ENCODE data around the gene CCDC124.

Gene CCDC124

DNA sequence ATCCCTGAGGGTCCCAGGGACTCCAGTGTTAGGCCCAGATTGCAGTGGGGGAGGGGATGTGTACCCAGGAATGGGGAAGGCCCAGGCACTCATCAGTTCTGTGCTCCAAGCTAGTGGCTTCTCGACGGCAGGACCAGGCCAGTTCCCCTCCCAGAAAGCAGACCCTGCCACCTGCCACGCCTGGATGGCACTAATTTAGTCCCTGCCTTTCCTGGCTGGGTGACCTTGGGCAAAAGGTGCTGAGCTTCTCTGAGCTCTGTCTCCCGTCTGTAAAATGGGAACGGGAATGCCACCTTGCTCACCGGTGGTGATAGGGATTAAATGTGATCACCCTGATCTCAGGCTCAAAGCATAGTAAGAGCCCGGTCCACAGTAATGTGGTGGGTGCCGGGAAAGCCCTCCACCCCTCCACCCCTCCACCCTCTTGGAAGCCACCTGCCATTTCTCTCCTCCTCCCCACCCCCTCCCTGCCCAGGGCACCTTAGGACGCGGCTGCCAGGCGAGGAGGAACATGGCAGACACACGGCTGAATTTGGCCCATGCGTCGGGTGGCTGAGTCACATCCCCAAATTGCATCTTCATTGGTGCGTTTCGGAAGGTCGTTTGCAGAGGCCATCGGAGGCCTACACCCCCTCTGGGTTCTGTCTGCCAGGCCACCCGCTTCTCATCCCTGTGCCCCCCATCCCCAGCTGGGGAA is 36.4 kb downstream of the CCDC124 start:
- H3K23ac ChIP-seq (ENCODE audit: low read length): no peak overlapping the region
- no peak overlapping the region for H2AK5ac ChIP-seq (ENCODE audit: low read length)
- no peak overlapping the region for H2BK5ac ChIP-seq (ENCODE audit: low read length)
- no peak overlapping the region for H3K4ac ChIP-seq (ENCODE audit: low read depth, low read length)
- H3K4me3 ChIP-seq (ENCODE audit: low read length): no peak overlapping the region
- no peaks in the 10 kb centered on the region for H3K79me1 ChIP-seq (ENCODE audit: low read length)
- H3K56ac ChIP-seq (ENCODE audit: low read length): no peak overlapping the region
- no peak overlapping the region for H3K9ac ChIP-seq (ENCODE audit: low read length)
- no peaks in the 10 kb centered on the region for H3K27me3 ChIP-seq (ENCODE audit: insufficient read depth, low read length, poor library complexity)
- H3K4me2 ChIP-seq (ENCODE audit: low read length): no peak overlapping the region
- no CpG with 5 or more reads among the region's 19 CpGs for WGBS (ENCODE audit: extremely low coverage, insufficient coverage, low lambda C conversion rate)
- H4K5ac ChIP-seq (ENCODE audit: low read length): no peak overlapping the region
- no peak overlapping the region for H3K27ac ChIP-seq (ENCODE audit: low read depth, low read length)
- no peaks in the 10 kb centered on the region for H3K4me1 ChIP-seq (ENCODE audit: control insufficient read depth, low read depth, low read length)
- no peak for DNase-seq
- no peaks in the 10 kb centered on the region for H3K79me2 ChIP-seq (ENCODE audit: control insufficient read depth, insufficient read depth, low read length)
- no peak overlapping the region for H3K18ac ChIP-seq (ENCODE audit: low read length)
- no peaks in the 10 kb centered on the region for H3K36me3 ChIP-seq (ENCODE audit: control insufficient read depth, insufficient read depth, low read length)
- H2BK120ac ChIP-seq (ENCODE audit: low read depth, low read length): no peak overlapping the region
- H4K8ac ChIP-seq (ENCODE audit: low read depth, low read length): no peak overlapping the region
- no peak overlapping the region for H2BK15ac ChIP-seq (replicated peaks; ENCODE audit: low read depth)

DNA sequence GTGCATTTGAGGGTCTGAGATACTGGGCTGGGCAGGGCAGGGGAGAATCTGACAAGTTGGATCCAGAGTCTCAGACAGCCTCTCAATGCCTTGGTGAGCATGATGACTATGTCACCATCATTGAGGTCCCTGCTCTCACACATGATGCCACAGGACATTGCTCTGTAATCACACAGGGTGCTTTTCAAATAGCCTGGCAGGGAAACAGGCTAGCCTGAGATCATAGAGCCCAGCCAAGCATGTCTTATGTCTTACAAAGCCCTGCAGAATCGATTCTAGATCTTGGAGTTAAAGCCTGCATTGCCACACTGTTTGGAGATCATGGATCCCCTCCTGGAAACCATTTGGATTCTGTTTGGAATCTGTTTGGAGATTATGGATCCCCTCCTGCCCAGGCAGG is 39.4 kb downstream of the CCDC124 start:
- no peaks in the 10 kb centered on the region for H3K79me2 ChIP-seq (ENCODE audit: control insufficient read depth, insufficient read depth, low read length)
- no peaks in the 10 kb centered on the region for H3K79me1 ChIP-seq (ENCODE audit: low read length)
- no peak overlapping the region for H2BK5ac ChIP-seq (ENCODE audit: low read length)
- no peak overlapping the region for H2BK120ac ChIP-seq (ENCODE audit: low read depth, low read length)
- no peaks in the 10 kb centered on the region for H3K27me3 ChIP-seq (ENCODE audit: insufficient read depth, low read length, poor library complexity)
- DNase-seq: no peak
- no peak overlapping the region for H3K18ac ChIP-seq (ENCODE audit: low read length)
- no peak overlapping the region for H3K4me2 ChIP-seq (ENCODE audit: low read length)
- no peaks in the 10 kb centered on the region for H3K4me1 ChIP-seq (ENCODE audit: control insufficient read depth, low read depth, low read length)
- no peak overlapping the region for H3K27ac ChIP-seq (ENCODE audit: low read depth, low read length)
- no peak overlapping the region for H2AK5ac ChIP-seq (ENCODE audit: low read length)
- H4K5ac ChIP-seq (ENCODE audit: low read length): no peak overlapping the region
- H2BK15ac ChIP-seq (replicated peaks; ENCODE audit: low read depth): no peak overlapping the region
- H3K56ac ChIP-seq (ENCODE audit: low read length): no peak overlapping the region
- no peak overlapping the region for H3K4ac ChIP-seq (ENCODE audit: low read depth, low read length)
- WGBS (ENCODE audit: extremely low coverage, insufficient coverage, low lambda C conversion rate): no CpG with 5 or more reads among the region's 1 CpG
- H4K8ac ChIP-seq (ENCODE audit: low read depth, low read length): no peak overlapping the region
- no peak overlapping the region for H3K23ac ChIP-seq (ENCODE audit: low read length)
- no peak overlapping the region for H3K9ac ChIP-seq (ENCODE audit: low read length)
- H3K4me3 ChIP-seq (ENCODE audit: low read length): no peak overlapping the region
- no peaks in the 10 kb centered on the region for H3K36me3 ChIP-seq (ENCODE audit: control insufficient read depth, insufficient read depth, low read length)

- no peaks in the 10 kb centered on the region for H3K36me3 ChIP-seq (ENCODE audit: control insufficient read depth, insufficient read depth, low read length)
- H3K18ac ChIP-seq (ENCODE audit: low read length): no peak overlapping the region
- WGBS (ENCODE audit: extremely low coverage, insufficient coverage, low lambda C conversion rate): no CpG with 5 or more reads among the region's 23 CpGs
- no peak overlapping the region for H4K8ac ChIP-seq (ENCODE audit: low read depth, low read length)
- no peak overlapping the region for H4K5ac ChIP-seq (ENCODE audit: low read length)
- no peak overlapping the region for H3K27ac ChIP-seq (ENCODE audit: low read depth, low read length)
- no peak overlapping the region for H3K4ac ChIP-seq (ENCODE audit: low read depth, low read length)
- H3K79me2 ChIP-seq (ENCODE audit: control insufficient read depth, insufficient read depth, low read length): no peaks in the 10 kb centered on the region
- H3K56ac ChIP-seq (ENCODE audit: low read length): no peak overlapping the region
- H3K4me1 ChIP-seq (ENCODE audit: control insufficient read depth, low read depth, low read length): no peaks in the 10 kb centered on the region
- no peak overlapping the region for H2BK15ac ChIP-seq (replicated peaks; ENCODE audit: low read depth)
- H3K4me2 ChIP-seq (ENCODE audit: low read length): no peak overlapping the region
- H2BK5ac ChIP-seq (ENCODE audit: low read length): no peak overlapping the region
- DNase-seq: no peak
- no peak overlapping the region for H2AK5ac ChIP-seq (ENCODE audit: low read length)
- no peak overlapping the region for H2BK120ac ChIP-seq (ENCODE audit: low read depth, low read length)
- no peak overlapping the region for H3K23ac ChIP-seq (ENCODE audit: low read length)
- H3K79me1 ChIP-seq (ENCODE audit: low read length): no peaks in the 10 kb centered on the region
- H3K27me3 ChIP-seq (ENCODE audit: insufficient read depth, low read length, poor library complexity): no peaks in the 10 kb centered on the region
- no peak overlapping the region for H3K4me3 ChIP-seq (ENCODE audit: low read length)
- H3K9ac ChIP-seq (ENCODE audit: low read length): no peak overlapping the region
These were observed 40.9 kb downstream of the CCDC124 start for GRCh38 chr19:17973759-17974158.

DNA sequence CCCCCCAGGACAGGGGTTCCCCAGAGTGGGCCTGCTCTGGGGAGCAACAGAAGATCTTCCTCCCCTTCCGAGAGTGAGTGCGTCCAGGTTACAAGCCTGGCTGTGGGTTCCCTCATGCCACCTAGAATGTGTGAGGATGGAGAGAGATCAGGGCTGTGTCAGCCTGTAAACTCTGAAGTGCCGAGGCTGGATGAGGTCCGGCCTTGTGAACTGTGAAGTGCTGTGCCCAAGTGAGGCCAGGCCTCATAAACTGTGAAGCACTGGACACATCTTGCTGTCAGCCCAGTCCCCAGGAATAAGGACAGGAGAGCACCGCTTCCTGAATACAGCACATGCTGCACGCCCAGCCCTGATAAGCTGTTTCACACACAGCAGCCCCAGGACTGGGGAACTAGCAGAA is 41.7 kb downstream of the CCDC124 start:
- Histone ChIP-seq H3K4me2 (ENCODE audit: low read length) (no peak overlapping the region), H3K4me1 (ENCODE audit: control insufficient read depth, low read depth, low read length) (no peaks in the 10 kb centered on the region), H3K56ac (ENCODE audit: low read length) (no peak overlapping the region), H4K8ac (ENCODE audit: low read depth, low read length) (no peak overlapping the region), H2BK5ac (ENCODE audit: low read length) (no peak overlapping the region), H2BK15ac (replicated peaks; ENCODE audit: low read depth) (no peak overlapping the region), H3K23ac (ENCODE audit: low read length) (no peak overlapping the region), H3K4me3 (ENCODE audit: low read length) (no peak overlapping the region), H3K9ac (ENCODE audit: low read length) (no peak overlapping the region), H3K4ac (ENCODE audit: low read depth, low read length) (no peak overlapping the region), H3K79me2 (ENCODE audit: control insufficient read depth, insufficient read depth, low read length) (no peaks in the 10 kb centered on the region), H3K18ac (ENCODE audit: low read length) (no peak overlapping the region), H2AK5ac (ENCODE audit: low read length) (no peak overlapping the region), H3K79me1 (ENCODE audit: low read length) (no peaks in the 10 kb centered on the region), H2BK120ac (ENCODE audit: low read depth, low read length) (no peak overlapping the region), H4K5ac (ENCODE audit: low read length) (no peak overlapping the region), H3K27me3 (ENCODE audit: insufficient read depth, low read length, poor library complexity) (no peaks in the 10 kb centered on the region), H3K27ac (ENCODE audit: low read depth, low read length) (no peak overlapping the region), H3K36me3 (ENCODE audit: control insufficient read depth, insufficient read depth, low read length) (no peaks in the 10 kb centered on the region)
- no peak for DNase-seq
- WGBS (ENCODE audit: extremely low coverage, insufficient coverage, low lambda C conversion rate): no CpG with 5 or more reads among the region's 6 CpGs

DNA sequence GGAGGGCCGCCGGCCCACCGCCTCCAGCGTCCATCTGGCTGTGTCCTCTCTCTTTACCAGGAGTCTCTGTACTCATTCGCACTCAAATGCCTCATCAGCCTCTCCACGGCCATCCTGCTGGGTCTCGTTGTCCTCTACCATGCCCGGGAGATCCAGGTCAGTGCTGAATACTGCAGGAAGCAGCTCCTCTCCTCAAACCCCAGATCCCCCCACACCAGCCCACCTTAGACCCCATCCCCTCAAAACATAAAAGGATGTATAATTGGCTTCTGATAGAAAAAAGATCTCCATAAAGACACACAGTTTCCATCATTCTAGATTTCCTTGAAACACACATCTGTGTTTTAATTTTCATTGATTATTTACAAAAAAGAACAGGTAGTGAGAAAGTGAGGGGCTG is 42.2 kb downstream of the CCDC124 start:
- Histone ChIP-seq H3K56ac (ENCODE audit: low read length) (no peak overlapping the region), H2AK5ac (ENCODE audit: low read length) (no peak overlapping the region), H3K23ac (ENCODE audit: low read length) (no peak overlapping the region), H4K8ac (ENCODE audit: low read depth, low read length) (no peak overlapping the region), H3K4ac (ENCODE audit: low read depth, low read length) (no peak overlapping the region), H3K27ac (ENCODE audit: low read depth, low read length) (no peak overlapping the region), H2BK120ac (ENCODE audit: low read depth, low read length) (no peak overlapping the region), H3K27me3 (ENCODE audit: insufficient read depth, low read length, poor library complexity) (no peaks in the 10 kb centered on the region), H4K5ac (ENCODE audit: low read length) (no peak overlapping the region), H3K4me1 (ENCODE audit: control insufficient read depth, low read depth, low read length) (no peaks in the 10 kb centered on the region), H3K36me3 (ENCODE audit: control insufficient read depth, insufficient read depth, low read length) (no peaks in the 10 kb centered on the region), H3K4me2 (ENCODE audit: low read length) (no peak overlapping the region), H3K4me3 (ENCODE audit: low read length) (no peak overlapping the region), H3K9ac (ENCODE audit: low read length) (no peak overlapping the region), H3K79me1 (ENCODE audit: low read length) (no peaks in the 10 kb centered on the region), H3K18ac (ENCODE audit: low read length) (no peak overlapping the region), H2BK5ac (ENCODE audit: low read length) (no peak overlapping the region), H2BK15ac (replicated peaks; ENCODE audit: low read depth) (no peak overlapping the region), H3K79me2 (ENCODE audit: control insufficient read depth, insufficient read depth, low read length) (no peaks in the 10 kb centered on the region)
- no peak for DNase-seq
- WGBS (ENCODE audit: extremely low coverage, insufficient coverage, low lambda C conversion rate): no CpG with 5 or more reads among the region's 8 CpGs

DNA sequence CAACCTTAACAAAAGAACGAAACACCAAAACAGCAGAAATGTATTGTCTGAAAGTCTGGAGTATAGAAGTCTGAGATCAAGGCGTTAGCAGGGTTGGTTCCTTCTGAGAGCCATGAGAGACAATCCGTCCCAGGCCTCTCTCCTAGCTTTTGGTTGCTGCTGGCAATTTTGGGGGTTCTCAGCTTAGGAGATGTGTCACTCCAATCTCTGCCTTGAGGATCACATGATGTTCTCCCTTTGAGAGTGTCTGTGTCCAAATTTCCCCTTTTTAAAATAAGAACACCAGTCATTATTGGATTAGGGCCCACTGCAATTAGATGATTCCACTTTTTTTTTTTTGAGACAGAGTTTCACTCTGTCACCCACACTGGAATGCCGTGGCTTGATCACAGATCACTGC is 44.2 kb downstream of the CCDC124 start:
- Histone ChIP-seq H3K4me2 (ENCODE audit: low read length) (no peak overlapping the region), H3K79me2 (ENCODE audit: control insufficient read depth, insufficient read depth, low read length) (no peaks in the 10 kb centered on the region), H3K27me3 (ENCODE audit: insufficient read depth, low read length, poor library complexity) (no peaks in the 10 kb centered on the region), H3K56ac (ENCODE audit: low read length) (no peak overlapping the region), H3K4ac (ENCODE audit: low read depth, low read length) (no peak overlapping the region), H4K5ac (ENCODE audit: low read length) (no peak overlapping the region), H3K36me3 (ENCODE audit: control insufficient read depth, insufficient read depth, low read length) (no peaks in the 10 kb centered on the region), H2BK120ac (ENCODE audit: low read depth, low read length) (no peak overlapping the region), H3K23ac (ENCODE audit: low read length) (no peak overlapping the region), H3K4me3 (ENCODE audit: low read length) (no peak overlapping the region), H2BK15ac (replicated peaks; ENCODE audit: low read depth) (no peak overlapping the region), H3K9ac (ENCODE audit: low read length) (no peak overlapping the region), H2AK5ac (ENCODE audit: low read length) (no peak overlapping the region), H3K4me1 (ENCODE audit: control insufficient read depth, low read depth, low read length) (no peaks in the 10 kb centered on the region), H4K8ac (ENCODE audit: low read depth, low read length) (no peak overlapping the region), H3K79me1 (ENCODE audit: low read length) (no peaks in the 10 kb centered on the region), H2BK5ac (ENCODE audit: low read length) (no peak overlapping the region), H3K18ac (ENCODE audit: low read length) (no peak overlapping the region), H3K27ac (ENCODE audit: low read depth, low read length) (no peak overlapping the region)
- no peak for DNase-seq
- no CpG with 5 or more reads among the region's 4 CpGs for WGBS (ENCODE audit: extremely low coverage, insufficient coverage, low lambda C conversion rate)
